HepG2 (cell line): ENCODE results near the gene CKAP5. TPM values are rescaled to one million over a fixed set of nuclear protein-coding genes. Genes with fewer than 3 reads are reported as not detected.

Experiments used
- ATF7 ChIP-seq, 2 experiments: fragments of 450-650 bp in 1 of 2; sonication (generic) in 1 of 2; formaldehyde crosslinking in 1 of 2; IDR thresholded peaks; 2 replicates each; pipeline versions ENCODE4 v1.4.0 to v1.6.1; 2016 to 2020; ENCODE audit warnings: antibody characterized with exemption in 1 of 2, mild to moderate bottlenecking in 1 of 2, missing genetic modification reagents in 1 of 2
- BRD4 ChIP-seq: sonication (generic); formaldehyde crosslinking; IDR thresholded peaks from 2 replicates; pipeline ENCODE4 v1.4.0; 2020; ENCODE audit warnings: missing genetic modification reagents
- CHD2 ChIP-seq: IDR thresholded peaks from 2 replicates; pipeline ENCODE4 v1.6.1; 2011; ENCODE audit warnings: low read depth, low read length, improper control_type of control experiment
- GLI4 ChIP-seq: sonication (generic); formaldehyde crosslinking; IDR thresholded peaks from 2 replicates; pipeline ENCODE4 v1.5.1; 2020; ENCODE audit warnings: missing genetic modification reagents, mild to moderate bottlenecking, moderate library complexity, borderline replicate concordance
- JUN ChIP-seq: sonication (generic); formaldehyde crosslinking; IDR thresholded peaks from 2 replicates; pipeline ENCODE4 v1.4.0; 2020; ENCODE audit warnings: mild to moderate bottlenecking, missing genetic modification reagents
- KLF16 ChIP-seq, 2 experiments: sonication (generic) in 1 of 2; formaldehyde crosslinking in 1 of 2; IDR thresholded peaks; 2 replicates each; pipeline versions ENCODE4 v1.6.1 to v1.8.0; 2016 to 2023; ENCODE audit warnings: missing genetic modification reagents in 2 of 2, missing compliant biosample characterization in 1 of 2
- NFYC ChIP-seq: IDR thresholded peaks from 2 replicates; pipeline ENCODE4 v1.6.1; 2016; ENCODE audit warnings: missing genetic modification reagents, missing compliant biosample characterization
- NR3C1 ChIP-seq: sonication (generic); formaldehyde crosslinking; IDR thresholded peaks from 2 replicates; pipeline ENCODE4 v1.4.0; 2020; ENCODE audit warnings: missing genetic modification reagents
- RAD51 ChIP-seq: fragments of 450-650 bp; IDR thresholded peaks from 2 replicates; pipeline ENCODE4 v1.6.1; 2016; ENCODE audit warnings: borderline replicate concordance
- ZBTB38 ChIP-seq: sonication (generic); formaldehyde crosslinking; IDR thresholded peaks from 2 replicates; pipeline ENCODE4 v1.5.1; 2020; ENCODE audit warnings: mild to moderate bottlenecking, missing genetic modification reagents
- ZKSCAN5 ChIP-seq: sonication (generic); formaldehyde crosslinking; IDR thresholded peaks from 2 replicates; pipeline ENCODE4 v1.5.1; 2020; ENCODE audit warnings: mild to moderate bottlenecking, missing genetic modification reagents
- ZNF616 ChIP-seq: sonication (generic); formaldehyde crosslinking; IDR thresholded peaks from 2 replicates; pipeline ENCODE4 v1.5.0; 2020; ENCODE audit warnings: low read depth, mild to moderate bottlenecking, missing genetic modification reagents
- polyA plus RNA-seq, 8 experiments: library from polyadenylated mRNA; depleted of rRNA in 3 of 8; stranded (reverse) in 7 of 8; unstranded in 1 of 8; fragments of >200 nt; fragmentation: Illumina TruSeq in 4 of 8; extraction: Trizol in 4 of 8; gene quantifications; 2 replicates each; pipeline versions ENCODE4 v1.2.1 to v1.2.3, GENCODE V29; 2011 to 2016; ENCODE audit warnings: low read depth in 4 of 8, missing spikeins in 1 of 8, mixed read lengths in 1 of 8; ENCODE audit not compliant: insufficient read depth in 1 of 8
- total RNA-seq, 5 experiments: library from RNA; depleted of rRNA; stranded (reverse); fragments of >200 nt; fragmentation: Illumina TruSeq; extraction: Trizol; gene quantifications; 2 replicates each; pipeline ENCODE4 v1.2.3, GENCODE V29; 2016; ENCODE audit warnings: low read depth in 1 of 5
- TF ChIP-seq, protein P1 (sequence below): sonication (generic); formaldehyde crosslinking; IDR thresholded peaks from 2 replicates; pipeline ENCODE4 v1.9.0; 2021; ENCODE audit warnings: missing genetic modification reagents, borderline replicate concordance
- TF ChIP-seq, protein P2 (sequence below): sonication (generic); formaldehyde crosslinking; IDR thresholded peaks from 2 replicates; pipeline ENCODE4 v1.4.0; 2020; ENCODE audit warnings: missing genetic modification reagents
- TF ChIP-seq, protein P3 (sequence below): sonication (generic); formaldehyde crosslinking; IDR thresholded peaks from 2 replicates; pipeline ENCODE4 v1.4.0; 2020; ENCODE audit warnings: missing genetic modification reagents
- TF ChIP-seq, protein P4 (sequence below): sonication (generic); formaldehyde crosslinking; IDR thresholded peaks from 2 replicates; pipeline ENCODE4 v1.8.1; 2023; ENCODE audit warnings: missing genetic modification reagents, mild to moderate bottlenecking, borderline replicate concordance
- TF ChIP-seq, protein P5 (sequence below): sonication (generic); formaldehyde crosslinking; IDR thresholded peaks from 2 replicates; pipeline ENCODE4 v1.4.0; 2020; ENCODE audit warnings: missing genetic modification reagents, mild to moderate bottlenecking, borderline replicate concordance
- TF ChIP-seq, protein P6 (sequence below): sonication (generic); formaldehyde crosslinking; IDR thresholded peaks from 2 replicates; pipeline ENCODE4 v1.4.0; 2020; ENCODE audit warnings: missing genetic modification reagents

CKAP5 gene
- total and polyA plus RNA-seq, 2 of the 13 experiments (the other 11 are each of a cell fraction or from before 2014, with no cell fraction given), result 79.2 to 103 TPM

DNA sequence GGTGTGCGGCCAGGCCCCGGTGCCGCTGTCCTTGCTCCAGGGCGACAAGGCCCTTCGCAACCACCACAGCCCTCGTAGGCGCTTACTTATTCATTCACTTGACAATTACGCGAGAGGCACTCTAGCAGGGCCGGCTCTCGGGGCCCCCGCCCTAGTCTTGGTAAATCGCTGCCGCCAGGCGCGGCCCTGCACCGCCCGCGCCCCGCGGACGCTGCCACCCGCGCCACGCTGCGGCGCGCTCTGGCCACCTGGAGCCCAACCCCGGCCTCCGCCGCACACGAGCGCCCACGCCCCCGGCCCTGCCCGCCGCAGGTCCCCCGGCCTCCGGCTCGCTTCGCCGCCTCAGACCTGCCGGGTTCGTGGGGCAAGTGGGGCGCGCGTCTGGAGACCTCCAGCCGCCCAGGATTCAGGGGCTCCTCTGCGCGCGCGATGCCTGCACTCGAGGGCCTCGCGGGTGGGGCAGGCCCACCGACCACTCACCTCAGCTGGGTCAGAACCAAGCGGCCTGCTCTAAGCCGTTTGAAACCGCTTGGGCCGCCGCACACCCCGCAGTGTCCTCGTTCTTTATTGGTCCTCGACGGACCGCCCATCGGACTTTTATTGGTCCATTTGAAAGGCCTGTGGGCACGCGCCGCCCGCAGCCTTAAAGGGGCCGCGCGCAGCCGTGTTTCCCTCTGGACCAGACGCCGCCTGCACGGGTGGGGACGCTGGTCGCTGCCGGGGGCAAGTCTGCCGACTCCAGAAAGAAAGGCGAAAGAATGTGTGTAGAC lies at the start of gene CKAP5 (continued):
- TF ChIP-seq CHD2 (peak; percentile 65), ATF7 (IDR thresholded peaks at IDR 0.05) (no peak), ATF7 (CRISPR knock-in tag; IDR thresholded peaks at IDR 0.05) (no peak; the same call in 1 of the 2 replicates), ZNF616 (CRISPR knock-in tag) (no peak), ZBTB38 (CRISPR knock-in tag) (no peak), GLI4 (no peak; the same call in 1 of the 2 replicates), RAD51 (no peak), BRD4 (CRISPR knock-in tag) (no peak), KLF16 (CRISPR knock-in tag; IDR thresholded peaks at IDR 0.05) (peak in 1 of 2 experiments; percentile 86; a peak in 2 of 4 replicates), ZKSCAN5 (CRISPR knock-in tag) (no peak), NFYC (CRISPR knock-in tag) (peak; percentile 100), JUN (CRISPR knock-in tag) (no peak), NR3C1 (CRISPR knock-in tag) (no peak)
- TF ChIP-seq, protein P1, sequence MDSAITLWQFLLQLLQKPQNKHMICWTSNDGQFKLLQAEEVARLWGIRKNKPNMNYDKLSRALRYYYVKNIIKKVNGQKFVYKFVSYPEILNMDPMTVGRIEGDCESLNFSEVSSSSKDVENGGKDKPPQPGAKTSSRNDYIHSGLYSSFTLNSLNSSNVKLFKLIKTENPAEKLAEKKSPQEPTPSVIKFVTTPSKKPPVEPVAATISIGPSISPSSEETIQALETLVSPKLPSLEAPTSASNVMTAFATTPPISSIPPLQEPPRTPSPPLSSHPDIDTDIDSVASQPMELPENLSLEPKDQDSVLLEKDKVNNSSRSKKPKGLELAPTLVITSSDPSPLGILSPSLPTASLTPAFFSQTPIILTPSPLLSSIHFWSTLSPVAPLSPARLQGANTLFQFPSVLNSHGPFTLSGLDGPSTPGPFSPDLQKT, result no peak
- TF ChIP-seq, protein P2, sequence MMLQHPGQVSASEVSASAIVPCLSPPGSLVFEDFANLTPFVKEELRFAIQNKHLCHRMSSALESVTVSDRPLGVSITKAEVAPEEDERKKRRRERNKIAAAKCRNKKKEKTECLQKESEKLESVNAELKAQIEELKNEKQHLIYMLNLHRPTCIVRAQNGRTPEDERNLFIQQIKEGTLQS (CRISPR knock-in tag), result no peak
- TF ChIP-seq, protein P3, sequence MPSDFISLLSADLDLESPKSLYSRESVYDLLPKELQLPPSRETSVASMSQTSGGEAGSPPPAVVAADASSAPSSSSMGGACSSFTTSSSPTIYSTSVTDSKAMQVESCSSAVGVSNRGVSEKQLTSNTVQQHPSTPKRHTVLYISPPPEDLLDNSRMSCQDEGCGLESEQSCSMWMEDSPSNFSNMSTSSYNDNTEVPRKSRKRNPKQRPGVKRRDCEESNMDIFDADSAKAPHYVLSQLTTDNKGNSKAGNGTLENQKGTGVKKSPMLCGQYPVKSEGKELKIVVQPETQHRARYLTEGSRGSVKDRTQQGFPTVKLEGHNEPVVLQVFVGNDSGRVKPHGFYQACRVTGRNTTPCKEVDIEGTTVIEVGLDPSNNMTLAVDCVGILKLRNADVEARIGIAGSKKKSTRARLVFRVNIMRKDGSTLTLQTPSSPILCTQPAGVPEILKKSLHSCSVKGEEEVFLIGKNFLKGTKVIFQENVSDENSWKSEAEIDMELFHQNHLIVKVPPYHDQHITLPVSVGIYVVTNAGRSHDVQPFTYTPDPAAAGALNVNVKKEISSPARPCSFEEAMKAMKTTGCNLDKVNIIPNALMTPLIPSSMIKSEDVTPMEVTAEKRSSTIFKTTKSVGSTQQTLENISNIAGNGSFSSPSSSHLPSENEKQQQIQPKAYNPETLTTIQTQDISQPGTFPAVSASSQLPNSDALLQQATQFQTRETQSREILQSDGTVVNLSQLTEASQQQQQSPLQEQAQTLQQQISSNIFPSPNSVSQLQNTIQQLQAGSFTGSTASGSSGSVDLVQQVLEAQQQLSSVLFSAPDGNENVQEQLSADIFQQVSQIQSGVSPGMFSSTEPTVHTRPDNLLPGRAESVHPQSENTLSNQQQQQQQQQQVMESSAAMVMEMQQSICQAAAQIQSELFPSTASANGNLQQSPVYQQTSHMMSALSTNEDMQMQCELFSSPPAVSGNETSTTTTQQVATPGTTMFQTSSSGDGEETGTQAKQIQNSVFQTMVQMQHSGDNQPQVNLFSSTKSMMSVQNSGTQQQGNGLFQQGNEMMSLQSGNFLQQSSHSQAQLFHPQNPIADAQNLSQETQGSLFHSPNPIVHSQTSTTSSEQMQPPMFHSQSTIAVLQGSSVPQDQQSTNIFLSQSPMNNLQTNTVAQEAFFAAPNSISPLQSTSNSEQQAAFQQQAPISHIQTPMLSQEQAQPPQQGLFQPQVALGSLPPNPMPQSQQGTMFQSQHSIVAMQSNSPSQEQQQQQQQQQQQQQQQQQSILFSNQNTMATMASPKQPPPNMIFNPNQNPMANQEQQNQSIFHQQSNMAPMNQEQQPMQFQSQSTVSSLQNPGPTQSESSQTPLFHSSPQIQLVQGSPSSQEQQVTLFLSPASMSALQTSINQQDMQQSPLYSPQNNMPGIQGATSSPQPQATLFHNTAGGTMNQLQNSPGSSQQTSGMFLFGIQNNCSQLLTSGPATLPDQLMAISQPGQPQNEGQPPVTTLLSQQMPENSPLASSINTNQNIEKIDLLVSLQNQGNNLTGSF (CRISPR knock-in tag), result peak; percentile 58; the same call in 1 of the 2 replicates
- TF ChIP-seq, protein P4, sequence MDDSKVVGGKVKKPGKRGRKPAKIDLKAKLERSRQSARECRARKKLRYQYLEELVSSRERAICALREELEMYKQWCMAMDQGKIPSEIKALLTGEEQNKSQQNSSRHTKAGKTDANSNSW (CRISPR knock-in tag), result no peak; the same call in 1 of the 2 replicates
- TF ChIP-seq, protein P5, sequence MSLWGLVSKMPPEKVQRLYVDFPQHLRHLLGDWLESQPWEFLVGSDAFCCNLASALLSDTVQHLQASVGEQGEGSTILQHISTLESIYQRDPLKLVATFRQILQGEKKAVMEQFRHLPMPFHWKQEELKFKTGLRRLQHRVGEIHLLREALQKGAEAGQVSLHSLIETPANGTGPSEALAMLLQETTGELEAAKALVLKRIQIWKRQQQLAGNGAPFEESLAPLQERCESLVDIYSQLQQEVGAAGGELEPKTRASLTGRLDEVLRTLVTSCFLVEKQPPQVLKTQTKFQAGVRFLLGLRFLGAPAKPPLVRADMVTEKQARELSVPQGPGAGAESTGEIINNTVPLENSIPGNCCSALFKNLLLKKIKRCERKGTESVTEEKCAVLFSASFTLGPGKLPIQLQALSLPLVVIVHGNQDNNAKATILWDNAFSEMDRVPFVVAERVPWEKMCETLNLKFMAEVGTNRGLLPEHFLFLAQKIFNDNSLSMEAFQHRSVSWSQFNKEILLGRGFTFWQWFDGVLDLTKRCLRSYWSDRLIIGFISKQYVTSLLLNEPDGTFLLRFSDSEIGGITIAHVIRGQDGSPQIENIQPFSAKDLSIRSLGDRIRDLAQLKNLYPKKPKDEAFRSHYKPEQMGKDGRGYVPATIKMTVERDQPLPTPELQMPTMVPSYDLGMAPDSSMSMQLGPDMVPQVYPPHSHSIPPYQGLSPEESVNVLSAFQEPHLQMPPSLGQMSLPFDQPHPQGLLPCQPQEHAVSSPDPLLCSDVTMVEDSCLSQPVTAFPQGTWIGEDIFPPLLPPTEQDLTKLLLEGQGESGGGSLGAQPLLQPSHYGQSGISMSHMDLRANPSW, result peak; percentile 62; the same call in 1 of the 2 replicates
- TF ChIP-seq, protein P6, sequence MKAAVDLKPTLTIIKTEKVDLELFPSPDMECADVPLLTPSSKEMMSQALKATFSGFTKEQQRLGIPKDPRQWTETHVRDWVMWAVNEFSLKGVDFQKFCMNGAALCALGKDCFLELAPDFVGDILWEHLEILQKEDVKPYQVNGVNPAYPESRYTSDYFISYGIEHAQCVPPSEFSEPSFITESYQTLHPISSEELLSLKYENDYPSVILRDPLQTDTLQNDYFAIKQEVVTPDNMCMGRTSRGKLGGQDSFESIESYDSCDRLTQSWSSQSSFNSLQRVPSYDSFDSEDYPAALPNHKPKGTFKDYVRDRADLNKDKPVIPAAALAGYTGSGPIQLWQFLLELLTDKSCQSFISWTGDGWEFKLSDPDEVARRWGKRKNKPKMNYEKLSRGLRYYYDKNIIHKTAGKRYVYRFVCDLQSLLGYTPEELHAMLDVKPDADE, result no peak
